NCI-H2196 treated with DMSO at 0.1 percent for 48 hours (cell line): Measurements from ENCODE around the gene EXOC4.

Experiments
- DNase-seq: peaks from one replicate; lab custom pipeline; 2025; ENCODE audit not compliant: unreplicated experiment; lab: John Stamatoyannopoulos, UW

Gene EXOC4

GRCh38 chr7:134086998-134087735 lies 834.3 kb downstream of the EXOC4 start:
- no peak for DNase-seq

- DNase-seq, result no peak
Measured at GRCh38 chr7:134088199-134088598, 835.3 kb downstream of the EXOC4 start.

- DNase-seq, result no peak
Measured at GRCh38 chr7:134089446-134089845, 836.6 kb downstream of the EXOC4 start.

- DNase-seq, result no peak
Measured at GRCh38 chr7:134098072-134098471, 845.2 kb downstream of the EXOC4 start.

GRCh38 chr7:134101716-134102115 lies 848.8 kb downstream of the EXOC4 start:
- DNase-seq, result no peak

- no peak for DNase-seq
Measured at GRCh38 chr7:134104166-134104565, 851.3 kb downstream of the EXOC4 start.

GRCh38 chr7:134105841-134106240 lies 853.0 kb downstream of the EXOC4 start:
- no peak for DNase-seq

- DNase-seq, result no peak
Measured at GRCh38 chr7:134108802-134109201, 855.9 kb downstream of the EXOC4 start.

DNA sequence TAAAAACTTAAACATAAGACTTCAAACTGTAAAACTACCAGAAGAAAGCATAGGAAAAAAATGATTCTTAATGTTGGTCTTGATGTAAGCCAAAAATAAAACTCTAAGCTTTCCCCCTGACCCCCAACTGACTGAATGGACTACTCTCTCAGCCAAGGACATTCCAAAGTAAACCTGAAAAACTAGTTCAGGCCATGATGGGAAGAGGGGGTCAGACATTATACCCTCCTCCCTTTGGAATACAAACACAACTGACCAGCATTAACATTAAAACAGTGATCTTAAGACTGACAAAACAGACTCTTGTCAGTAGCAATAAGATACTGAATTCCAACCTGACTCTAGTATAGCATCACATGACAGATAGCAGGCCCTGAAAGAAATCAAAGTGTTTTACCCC lies 860.8 kb downstream of the EXOC4 start:
- no peak for DNase-seq

DNA sequence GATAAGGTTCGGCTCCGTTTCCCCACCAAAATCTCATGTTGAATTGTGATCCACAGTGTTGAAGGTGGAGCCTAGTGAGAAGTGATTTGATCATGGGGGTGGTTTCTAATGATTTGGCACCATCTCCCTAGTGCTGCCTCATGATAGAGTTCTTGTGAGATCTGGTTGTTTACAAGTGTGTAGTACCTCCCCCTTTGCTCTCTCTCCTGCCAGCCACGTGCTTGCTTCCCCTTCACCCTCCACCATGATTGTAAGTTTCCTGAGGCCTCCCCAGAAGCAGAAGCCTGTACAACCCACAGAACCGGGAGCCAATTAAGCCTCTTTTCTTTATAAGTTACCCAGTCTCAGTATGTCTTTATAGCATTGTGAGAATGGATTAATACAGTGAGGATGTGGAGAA lies 862.1 kb downstream of the EXOC4 start:
- DNase-seq, result no peak
